ENCODE measurements around the gene ANKRD40. TPM values are rescaled to one million over a fixed set of nuclear protein-coding genes. Genes with fewer than 3 reads are reported as not detected.

Gene ANKRD40
- total and polyA plus RNA-seq, 9 of the 15 experiments (the other 6 are each of a cell fraction or from before 2014, with no cell fraction given) = 9.0 to 28.9 (median 27.7) TPM

Small RNA genes within 50 kb of the gene (small RNA-seq; reads per million reads assigned to genes)
- not detected for gene RF00019

Other genes starting within 250 kb of the ANKRD40 start
Only the 7 nearest of the 11 such genes appear.
- gene SPATA20, start 160.7 kb downstream of the ANKRD40 start, total RNA-seq (2014; rRNA removed) = 1.0 and 2.6 TPM in 2 replicates
- gene SPATA20, start 160.7 kb downstream of the ANKRD40 start, total RNA-seq (2014; rRNA removed; fragmentation: Illumina TruSeq; extraction: Trizol) = 0.67 and 0.80 TPM in 2 replicates
- gene SPATA20, start 160.7 kb downstream of the ANKRD40 start, total RNA-seq (2015; rRNA removed; fragmentation: Illumina TruSeq; extraction: Trizol) = 1.8 and 2.1 TPM in 2 replicates
- gene SPATA20, start 160.7 kb downstream of the ANKRD40 start, total RNA-seq (2021) = 2.5 and 3.2 TPM in 2 replicates
- 1.5 and 5.8 TPM in 2 replicates for gene SPATA20, start 160.7 kb downstream of the ANKRD40 start, polyA plus RNA-seq (2011; rRNA removed)
- gene SPATA20, start 160.7 kb downstream of the ANKRD40 start, polyA plus RNA-seq (2014; fragmentation: Illumina TruSeq; extraction: Trizol) = 1.3 and 2.1 TPM in 2 replicates
- under 1 TPM; 0.08 to 0.13 TPM for gene SPATA20, start 160.7 kb downstream of the ANKRD40 start, polyA plus RNA-seq (2014; fragmentation: Nextera tagmentation; extraction: Ambion mirVana)
- 3.7 and 4.0 TPM in 2 replicates for gene SPATA20, start 160.7 kb downstream of the ANKRD40 start, polyA plus RNA-seq (2014; rRNA removed)
- gene CACNA1G, start 147.2 kb downstream of the ANKRD40 start, total RNA-seq (2014; rRNA removed) = not detected in 2 replicates
- not detected in 2 replicates for gene CACNA1G, start 147.2 kb downstream of the ANKRD40 start, total RNA-seq (2014; rRNA removed; fragmentation: Illumina TruSeq; extraction: Trizol)
- gene CACNA1G, start 147.2 kb downstream of the ANKRD40 start, total RNA-seq (2015; rRNA removed; fragmentation: Illumina TruSeq; extraction: Trizol) = not detected in 2 replicates
- not detected in 2 replicates for gene CACNA1G, start 147.2 kb downstream of the ANKRD40 start, total RNA-seq (2021)
- 0.01 TPM in 1 of 2 replicates, not detected in the other for gene CACNA1G, start 147.2 kb downstream of the ANKRD40 start, polyA plus RNA-seq (2011; rRNA removed)
- gene CACNA1G, start 147.2 kb downstream of the ANKRD40 start, polyA plus RNA-seq (2014; fragmentation: Illumina TruSeq; extraction: Trizol) = not detected in 2 replicates
- gene CACNA1G, start 147.2 kb downstream of the ANKRD40 start, polyA plus RNA-seq (2014; fragmentation: Nextera tagmentation; extraction: Ambion mirVana) = not detected
- gene CACNA1G, start 147.2 kb downstream of the ANKRD40 start, polyA plus RNA-seq (2014; rRNA removed) = not detected in 2 replicates
- not detected in 2 replicates for gene ABCC3, start 73.0 kb downstream of the ANKRD40 start, total RNA-seq (2014; rRNA removed)
- not detected in 2 replicates for gene ABCC3, start 73.0 kb downstream of the ANKRD40 start, total RNA-seq (2014; rRNA removed; fragmentation: Illumina TruSeq; extraction: Trizol)
- not detected in 2 replicates for gene ABCC3, start 73.0 kb downstream of the ANKRD40 start, total RNA-seq (2015; rRNA removed; fragmentation: Illumina TruSeq; extraction: Trizol)
- 0.34 and 1.6 TPM in 2 replicates for gene ABCC3, start 73.0 kb downstream of the ANKRD40 start, total RNA-seq (2021)
- 0.78 and 0.93 TPM in 2 replicates for gene ABCC3, start 73.0 kb downstream of the ANKRD40 start, polyA plus RNA-seq (2011; rRNA removed)
- gene ABCC3, start 73.0 kb downstream of the ANKRD40 start, polyA plus RNA-seq (2014; fragmentation: Illumina TruSeq; extraction: Trizol) = not detected in 2 replicates
- gene ABCC3, start 73.0 kb downstream of the ANKRD40 start, polyA plus RNA-seq (2014; fragmentation: Nextera tagmentation; extraction: Ambion mirVana) = under 1 TPM in 1 of 2 experiments, not detected in 1; 0.03 TPM
- gene ABCC3, start 73.0 kb downstream of the ANKRD40 start, polyA plus RNA-seq (2014; rRNA removed) = 0.07 TPM in 1 of 2 replicates, not detected in the other
- gene LUC7L3, start 11.7 kb upstream of the ANKRD40 start, total RNA-seq (2014; rRNA removed) = 86.0 and 109 TPM in 2 replicates
- gene LUC7L3, start 11.7 kb upstream of the ANKRD40 start, total RNA-seq (2014; rRNA removed; fragmentation: Illumina TruSeq; extraction: Trizol) = 108 and 126 TPM in 2 replicates
- gene LUC7L3, start 11.7 kb upstream of the ANKRD40 start, total RNA-seq (2015; rRNA removed; fragmentation: Illumina TruSeq; extraction: Trizol) = 116 and 127 TPM in 2 replicates
- gene LUC7L3, start 11.7 kb upstream of the ANKRD40 start, total RNA-seq (2021) = 120 and 134 TPM in 2 replicates
- 171 and 189 TPM in 2 replicates for gene LUC7L3, start 11.7 kb upstream of the ANKRD40 start, polyA plus RNA-seq (2011; rRNA removed)
- 176 and 206 TPM in 2 replicates for gene LUC7L3, start 11.7 kb upstream of the ANKRD40 start, polyA plus RNA-seq (2014; fragmentation: Illumina TruSeq; extraction: Trizol)
- 10 to 100 TPM; 80.8 to 97.7 TPM for gene LUC7L3, start 11.7 kb upstream of the ANKRD40 start, polyA plus RNA-seq (2014; fragmentation: Nextera tagmentation; extraction: Ambion mirVana)
- gene LUC7L3, start 11.7 kb upstream of the ANKRD40 start, polyA plus RNA-seq (2014; rRNA removed) = 207 and 284 TPM in 2 replicates
- gene ANKRD40CL, start 59.6 kb upstream of the ANKRD40 start, total RNA-seq (2014; rRNA removed) = not detected in 2 replicates
- gene ANKRD40CL, start 59.6 kb upstream of the ANKRD40 start, total RNA-seq (2014; rRNA removed; fragmentation: Illumina TruSeq; extraction: Trizol) = not detected in 2 replicates
- gene ANKRD40CL, start 59.6 kb upstream of the ANKRD40 start, total RNA-seq (2015; rRNA removed; fragmentation: Illumina TruSeq; extraction: Trizol) = not detected in 2 replicates
- gene ANKRD40CL, start 59.6 kb upstream of the ANKRD40 start, total RNA-seq (2021) = not detected in 2 replicates
- gene ANKRD40CL, start 59.6 kb upstream of the ANKRD40 start, polyA plus RNA-seq (2011; rRNA removed) = not detected in 2 replicates
- not detected in 2 replicates for gene ANKRD40CL, start 59.6 kb upstream of the ANKRD40 start, polyA plus RNA-seq (2014; fragmentation: Illumina TruSeq; extraction: Trizol)
- gene ANKRD40CL, start 59.6 kb upstream of the ANKRD40 start, polyA plus RNA-seq (2014; fragmentation: Nextera tagmentation; extraction: Ambion mirVana) = not detected
- not detected in 2 replicates for gene ANKRD40CL, start 59.6 kb upstream of the ANKRD40 start, polyA plus RNA-seq (2014; rRNA removed)
- gene WFIKKN2, start 127.7 kb upstream of the ANKRD40 start, total RNA-seq (2014; rRNA removed) = not detected in 2 replicates
- not detected in 2 replicates for gene WFIKKN2, start 127.7 kb upstream of the ANKRD40 start, total RNA-seq (2014; rRNA removed; fragmentation: Illumina TruSeq; extraction: Trizol)
- not detected in 2 replicates for gene WFIKKN2, start 127.7 kb upstream of the ANKRD40 start, total RNA-seq (2015; rRNA removed; fragmentation: Illumina TruSeq; extraction: Trizol)
- 0.07 TPM in 1 of 2 replicates, not detected in the other for gene WFIKKN2, start 127.7 kb upstream of the ANKRD40 start, total RNA-seq (2021)
- not detected in 2 replicates for gene WFIKKN2, start 127.7 kb upstream of the ANKRD40 start, polyA plus RNA-seq (2011; rRNA removed)
- gene WFIKKN2, start 127.7 kb upstream of the ANKRD40 start, polyA plus RNA-seq (2014; fragmentation: Illumina TruSeq; extraction: Trizol) = not detected in 2 replicates
- not detected for gene WFIKKN2, start 127.7 kb upstream of the ANKRD40 start, polyA plus RNA-seq (2014; fragmentation: Nextera tagmentation; extraction: Ambion mirVana)
- not detected in 2 replicates for gene WFIKKN2, start 127.7 kb upstream of the ANKRD40 start, polyA plus RNA-seq (2014; rRNA removed)
- 4.8 and 13.9 TPM in 2 replicates for gene TOB1, start 158.4 kb upstream of the ANKRD40 start, total RNA-seq (2014; rRNA removed)
- gene TOB1, start 158.4 kb upstream of the ANKRD40 start, total RNA-seq (2014; rRNA removed; fragmentation: Illumina TruSeq; extraction: Trizol) = 12.4 and 13.2 TPM in 2 replicates
- 13.2 TPM in 2 replicates for gene TOB1, start 158.4 kb upstream of the ANKRD40 start, total RNA-seq (2015; rRNA removed; fragmentation: Illumina TruSeq; extraction: Trizol)
- 29.9 and 31.0 TPM in 2 replicates for gene TOB1, start 158.4 kb upstream of the ANKRD40 start, total RNA-seq (2021)
- 10.5 and 10.8 TPM in 2 replicates for gene TOB1, start 158.4 kb upstream of the ANKRD40 start, polyA plus RNA-seq (2011; rRNA removed)
- gene TOB1, start 158.4 kb upstream of the ANKRD40 start, polyA plus RNA-seq (2014; fragmentation: Illumina TruSeq; extraction: Trizol) = 14.9 and 17.6 TPM in 2 replicates
- 10 to 100 TPM; 44.9 to 63.7 TPM for gene TOB1, start 158.4 kb upstream of the ANKRD40 start, polyA plus RNA-seq (2014; fragmentation: Nextera tagmentation; extraction: Ambion mirVana)
- gene TOB1, start 158.4 kb upstream of the ANKRD40 start, polyA plus RNA-seq (2014; rRNA removed) = 10.9 and 11.8 TPM in 2 replicates